Sigmoid colon (tissue), 7 donors: ENCODE results near the gene RALGDS. TPM values are rescaled to one million over a fixed set of nuclear protein-coding genes. Genes with fewer than 3 reads are reported as not detected.
A peak's percentile ranks its signal among the peaks of the same experiment; 100 is the strongest.

ENCODE experiments used
- DNase-seq: peaks from one replicate; pipeline ENCODE4 v3.0.0-alpha.2; 2019
- H3K27ac ChIP-seq, 4 donors: fragments of 200-600 bp; sonication (generic); one replicate each; pipeline ENCODE4 v1.5.1; 2016 to 2019; ENCODE audit warnings: mild to moderate bottlenecking in 1 of 4
- H3K27me3 ChIP-seq, 3 donors: fragments of 200-600 bp; sonication (generic); one replicate each; pipeline ENCODE4 v1.5.1; 2019; ENCODE audit warnings: mild to moderate bottlenecking in 1 of 3
- H3K36me3 ChIP-seq, 4 donors: fragments of 200-600 bp; sonication (generic); one replicate each; pipeline ENCODE4 v1.5.1; 2016 to 2019
- H3K4me1 ChIP-seq, 4 donors: fragments of 200-600 bp; sonication (generic); one replicate each; pipeline ENCODE4 v1.5.1; 2017 to 2019
- H3K4me3 ChIP-seq, 4 donors: fragments of 200-600 bp; sonication (generic); one replicate each; pipeline ENCODE4 v1.5.1; 2017 to 2019; ENCODE audit warnings: mild to moderate bottlenecking in 2 of 4, moderate library complexity in 1 of 4
- H3K9me3 ChIP-seq, 4 donors: fragments of 200-600 bp in 3 of 4; sonication (generic) in 3 of 4; one replicate each; pipeline versions ENCODE4 v1.5.1 to v1.6.1; 2013 to 2019
- CTCF ChIP-seq, 4 experiments: fragments of 450-650 bp in 3 of 4; fragments of 200-600 bp in 1 of 4; IDR thresholded peaks; one replicate each; pipeline ENCODE4 v1.5.1; 2016 to 2019; ENCODE audit warnings: antibody characterized with exemption in 4 of 4, mild to moderate bottlenecking in 3 of 4, moderate library complexity in 2 of 4
- EP300 ChIP-seq, 4 donors: sonication (generic); formaldehyde crosslinking; IDR thresholded peaks; one replicate each; pipeline ENCODE4 v1.6.1; 2017; ENCODE audit warnings: antibody characterized with exemption in 4 of 4
- POLR2A ChIP-seq, 2 donors: fragments of 450-650 bp; IDR thresholded peaks; one replicate each; pipeline ENCODE4 v1.6.1; 2016; ENCODE audit warnings: antibody characterized with exemption in 2 of 2, mild to moderate bottlenecking in 2 of 2, moderate library complexity in 2 of 2
- POLR2AphosphoS5 ChIP-seq, 4 donors: sonication (generic); formaldehyde crosslinking; IDR thresholded peaks; one replicate each; pipeline ENCODE4 v1.6.1; 2017; ENCODE audit warnings: antibody characterized with exemption in 4 of 4
- WGBS, 2 donors: extraction: QIAGEN DNeasy Blood & Tissue Kit; methylation state at CpG; one replicate each; pipeline ENCODE4 v1.1.7; 2013; 5-methylcytosine and 5-hydroxymethylcytosine counted together
- intact Hi-C: fragments of 100-400 bp; cut with DNase I; formaldehyde crosslinking; loops from one replicate; pipeline ENCODE4 v1.15.1; 2023
- polyA plus RNA-seq, 3 donors: library from polyadenylated mRNA; stranded (reverse); fragments of 200-250 nt; gene quantifications; one replicate each; pipeline ENCODE4 v1.2.3, GENCODE V29; 2013
- total RNA-seq, 4 donors: library from RNA; depleted of rRNA; stranded (reverse); fragments of >200 nt; gene quantifications; one replicate each; pipeline ENCODE4 v1.1.0, GENCODE V29; 2016
- donor health status: healthy with polysubstance abuse.
- donor health status: Bipolar disorder and iron deficiency.
- donor health status: healthy.

RALGDS gene
- total and polyA plus RNA-seq, 7 donors, result 27.6 to 52.7 (median 39.6) TPM

DNA sequence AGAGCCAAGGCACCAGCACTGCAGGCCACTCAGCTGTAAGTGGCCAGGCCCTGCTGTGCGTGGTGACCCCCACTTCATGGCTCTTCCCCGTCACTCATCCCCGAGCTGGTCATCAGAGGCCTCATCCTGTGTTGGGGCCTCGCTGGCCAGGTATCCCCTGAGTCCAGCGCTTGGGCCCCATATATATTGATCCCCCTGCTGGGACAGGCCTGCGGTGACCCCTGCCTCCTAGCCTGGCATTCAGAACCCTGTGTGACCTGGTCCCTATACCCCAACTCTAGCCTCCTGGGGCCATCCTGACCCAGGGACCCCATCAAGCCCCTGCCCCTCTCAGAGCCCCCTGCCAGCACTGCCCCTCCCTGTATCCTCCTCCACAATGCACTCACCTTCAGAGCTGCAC is 30.0 kb upstream of the RALGDS start:
- Histone ChIP-seq H3K9me3 (no peaks in the 10 kb centered on the region), H3K4me1 (peaks cover 0 to 26% (median 23%) of the 10 kb centered on the region in 4 donors), H3K27me3 (no peaks in the 10 kb centered on the region), H3K27ac (no peak overlapping the region), H3K4me3 (no peak overlapping the region), H3K36me3 (no peaks in the 10 kb centered on the region)
- TF ChIP-seq POLR2A (IDR thresholded peaks at IDR 0.05) (no peak), CTCF (IDR thresholded peaks at IDR 0.05) (no peak), POLR2AphosphoS5 (IDR thresholded peaks at IDR 0.05) (no peak), EP300 (IDR thresholded peaks at IDR 0.05) (no peak)
- DNase-seq, result no peak
- intact Hi-C loops, result no loop called here
- 95 to 96% methylated on average over 6 of the region's 6 CpGs for WGBS, 2 donors

DNA sequence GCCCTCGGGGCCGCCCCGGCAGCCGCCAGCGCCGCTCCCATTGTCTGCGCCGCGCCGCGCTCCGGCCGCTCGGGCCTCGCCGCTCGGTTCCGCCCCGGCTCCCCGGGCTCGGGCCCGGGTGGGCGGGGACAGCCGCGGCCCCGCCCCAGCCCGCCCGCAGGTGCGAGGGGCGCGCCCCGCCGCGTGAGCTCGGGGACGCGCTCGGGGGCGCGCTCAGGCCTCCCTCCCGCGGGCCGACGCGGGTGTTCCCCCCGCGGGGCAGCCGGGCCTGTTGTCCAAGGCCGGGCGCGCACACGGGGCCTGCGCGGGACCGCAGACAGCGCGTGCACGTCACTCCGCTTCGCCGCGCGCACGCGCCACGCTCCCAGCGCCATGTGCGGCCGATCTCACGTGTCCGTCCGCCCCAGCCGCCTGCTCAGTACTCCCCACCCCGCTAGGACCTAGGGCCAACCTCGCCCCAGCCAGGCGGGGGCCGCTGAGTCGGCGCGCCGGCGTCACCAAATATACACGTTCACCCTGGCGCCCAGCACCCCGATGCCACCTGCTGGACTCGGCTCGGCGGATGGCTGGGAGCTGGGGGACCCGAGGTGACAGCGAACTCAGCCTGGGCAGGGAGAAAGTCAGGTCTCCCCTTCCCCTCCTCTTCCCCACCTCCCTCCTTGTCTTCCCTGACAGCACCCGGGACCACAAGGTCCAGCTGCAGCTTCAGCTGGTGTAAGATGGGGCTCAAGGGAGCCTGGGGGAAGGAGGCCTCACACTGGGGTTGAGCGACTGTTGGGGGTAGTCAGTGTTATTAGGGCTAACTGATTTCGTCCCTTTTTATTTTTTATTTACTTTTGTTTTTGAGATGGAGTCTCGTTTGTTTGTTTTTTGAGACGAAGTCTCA is 28.3 kb upstream of the RALGDS start:
- TF ChIP-seq POLR2A (IDR thresholded peaks at IDR 0.05) (peak; percentile 22 to 34), POLR2AphosphoS5 (IDR thresholded peaks at IDR 0.05) (peak; percentile 73 to 79 (median 78)), EP300 (IDR thresholded peaks at IDR 0.05) (peak in 1 of 4 donors; percentile 54), CTCF (IDR thresholded peaks at IDR 0.05) (peak; percentile 22 to 31 (median 24))
- Histone ChIP-seq H3K36me3 (no peaks in the 10 kb centered on the region), H3K27ac (peak overlapping the region; percentile 83 to 95 (median 88)), H3K4me3 (peak overlapping the region; percentile 26 to 75 (median 62)), H3K9me3 (no peaks in the 10 kb centered on the region), H3K4me1 (peaks cover 0 to 35% (median 31%) of the 10 kb centered on the region in 4 donors), H3K27me3 (no peaks in the 10 kb centered on the region)
- intact Hi-C loops, result loop anchor here (2.0 kb wide), 1 partner anchor 29 kb away; the partner anchor contains the start of gene RALGDS
- 2% methylated on average over 95 of the region's 95 CpGs for WGBS, 2 donors
- DNase-seq, result peak; percentile 96

DNA sequence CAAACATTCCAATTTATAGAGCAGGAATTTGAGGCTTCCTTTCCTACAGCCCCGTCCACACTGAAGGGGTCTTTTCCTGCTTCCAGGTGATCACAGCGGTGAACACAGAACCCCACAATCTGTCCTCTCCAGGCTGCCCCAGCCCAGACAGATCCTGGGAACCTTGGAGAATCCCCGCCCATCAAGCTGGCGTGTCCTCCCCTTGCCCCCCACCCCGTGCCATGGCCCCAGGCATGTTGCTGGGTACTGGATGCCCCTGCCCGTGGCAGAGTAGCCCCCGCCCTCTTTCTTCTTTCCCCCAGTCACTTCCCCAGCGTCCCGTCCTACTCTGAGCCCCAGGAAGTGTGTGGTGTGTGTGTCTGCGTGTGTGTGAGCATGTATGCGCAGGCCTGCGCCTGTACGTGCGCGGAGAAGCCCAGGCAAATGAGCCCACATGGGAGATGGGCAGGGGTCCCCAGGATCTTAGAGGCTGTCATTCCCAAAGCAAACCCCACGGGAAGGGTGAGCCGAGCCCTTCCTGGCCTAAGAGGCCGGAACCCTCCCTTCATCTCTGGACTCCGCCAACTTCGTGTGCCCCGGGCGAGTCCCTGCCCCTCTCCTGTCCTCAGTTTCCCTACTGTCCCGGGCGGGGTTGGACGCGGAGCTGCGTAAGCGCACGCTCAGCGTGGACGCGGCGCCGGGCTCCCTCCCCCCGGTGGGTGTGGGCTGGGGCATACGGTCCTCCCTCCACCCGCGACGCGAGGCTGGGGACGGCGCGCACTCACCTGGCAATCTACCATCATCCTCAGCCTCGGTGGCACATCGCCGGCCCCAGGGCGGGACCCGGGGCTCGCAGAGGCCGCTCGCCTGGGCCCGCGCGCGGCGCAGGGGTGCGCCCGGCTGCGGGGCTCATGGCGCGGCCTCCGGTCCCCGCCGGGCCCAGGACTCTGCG is 27.4 kb upstream of the RALGDS start:
- TF ChIP-seq EP300 (IDR thresholded peaks at IDR 0.05) (no peak), CTCF (IDR thresholded peaks at IDR 0.05) (no peak), POLR2AphosphoS5 (IDR thresholded peaks at IDR 0.05) (peak in 2 of 4 donors; percentile 36 to 44), POLR2A (IDR thresholded peaks at IDR 0.05) (no peak)
- Histone ChIP-seq H3K4me1 (peaks cover 0 to 44% (median 39%) of the 10 kb centered on the region in 4 donors), H3K27me3 (no peaks in the 10 kb centered on the region), H3K4me3 (peak overlapping the region; percentile 62 to 75 (median 66)), H3K9me3 (no peaks in the 10 kb centered on the region), H3K27ac (peak overlapping the region; percentile 83 to 95 (median 88)), H3K36me3 (no peaks in the 10 kb centered on the region)
- 1 to 2% methylated on average over 65 of the region's 65 CpGs for WGBS, 2 donors
- DNase-seq, result peak; percentile 88
- intact Hi-C loops, result loop anchor here (2.0 kb wide), 1 partner anchor 28 kb away; the partner anchor contains the start of gene RALGDS

GRCh38 chr9:133147412-133148198 is 26.6 kb upstream of the RALGDS start:
- intact Hi-C loops, result loop anchor here (2.0 kb wide), 1 partner anchor 27 kb away; the partner anchor contains the start of gene RALGDS
- WGBS, 2 donors, result 5 to 23% methylated on average over 14 of the region's 14 CpGs
- TF ChIP-seq POLR2AphosphoS5 (IDR thresholded peaks at IDR 0.05) (no peak), CTCF (IDR thresholded peaks at IDR 0.05) (peak; percentile 91 to 99 (median 97)), POLR2A (IDR thresholded peaks at IDR 0.05) (no peak)
- H3K4me1 ChIP-seq, result peaks cover 0 to 53% (median 45%) of the 10 kb centered on the region in 4 donors
- H3K9me3 ChIP-seq, result no peaks in the 10 kb centered on the region
- no peaks in the 10 kb centered on the region for H3K27me3 ChIP-seq
- no peaks in the 10 kb centered on the region for H3K36me3 ChIP-seq
- peak; percentile 82 for DNase-seq
- peak overlapping the region; percentile 62 to 75 (median 66) for H3K4me3 ChIP-seq
- H3K27ac ChIP-seq, result peak overlapping the region; percentile 83 to 95 (median 88)
